GM12873 (cell line): ENCODE measurements around the gene ESR2.

Source experiments
- CTCF ChIP-seq: IDR thresholded peaks from 2 replicates; pipeline ENCODE4 v1.5.1; 2012; ENCODE audit warnings: low read depth, mild to moderate bottlenecking, moderate library complexity, low read length, control low read depth; ENCODE audit not compliant: insufficient read depth; ENCODE audit errors: missing control alignments

Gene ESR2

DNA sequence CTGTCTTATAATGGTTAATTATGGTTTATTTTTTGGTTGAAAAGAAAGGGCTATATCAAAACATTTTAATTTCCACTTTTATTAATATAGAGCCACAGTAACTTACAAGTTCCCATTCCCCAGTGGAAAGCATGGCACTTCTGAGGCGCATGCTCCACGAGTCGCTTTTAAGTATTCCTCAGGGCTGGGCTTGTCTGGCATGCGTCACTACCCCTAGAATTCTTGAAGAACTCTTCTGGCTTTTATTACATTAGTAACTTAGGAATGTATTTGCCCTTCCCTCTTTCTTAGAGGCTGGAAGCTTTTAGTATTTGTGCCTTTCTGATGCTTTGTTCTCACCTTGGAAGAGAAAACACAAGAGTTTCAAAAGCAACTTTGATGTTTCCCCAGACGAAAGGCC, 81.1 kb downstream of the ESR2 start:
- TF ChIP-seq CTCF, result no peak

DNA sequence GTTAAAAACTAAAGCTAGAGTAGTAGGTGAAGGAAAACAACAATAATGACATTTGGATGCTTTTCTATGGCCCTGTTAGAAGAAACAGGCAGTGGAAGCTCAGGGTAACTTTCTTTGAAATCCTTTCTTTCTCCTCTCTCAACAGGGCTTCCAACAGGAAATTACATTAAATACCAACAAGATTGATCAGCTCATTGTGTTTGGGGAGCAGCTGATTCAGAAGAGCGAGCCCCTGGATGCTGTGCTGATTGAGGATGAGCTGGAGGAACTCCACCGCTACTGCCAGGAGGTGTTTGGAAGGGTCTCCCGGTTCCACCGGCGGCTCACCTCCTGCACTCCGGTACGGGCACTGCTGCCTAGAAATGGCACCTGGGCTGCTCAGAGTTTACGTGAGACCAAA, 81.5 kb downstream of the ESR2 start:
- no peak for TF ChIP-seq CTCF

DNA sequence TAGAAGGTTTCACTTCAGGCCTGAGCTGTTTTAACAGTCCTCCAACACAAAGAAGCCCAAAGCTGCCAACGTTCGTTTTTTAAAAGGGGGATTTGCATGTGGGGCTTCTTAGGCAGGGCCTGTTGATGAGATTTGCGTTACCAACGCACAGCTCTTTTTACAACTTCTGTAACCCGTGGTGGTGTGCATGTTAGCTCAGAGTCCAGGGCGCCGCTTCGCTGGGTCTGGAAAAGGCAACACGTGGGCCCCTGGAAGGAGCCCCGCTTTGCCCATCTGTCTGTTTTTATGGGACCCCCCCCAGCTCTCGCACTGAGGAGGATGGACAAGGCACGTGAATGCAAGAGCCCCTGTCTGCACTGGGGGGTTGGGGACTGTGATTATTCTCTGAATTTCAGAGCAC, 84.0 kb downstream of the ESR2 start:
- no peak for TF ChIP-seq CTCF

DNA sequence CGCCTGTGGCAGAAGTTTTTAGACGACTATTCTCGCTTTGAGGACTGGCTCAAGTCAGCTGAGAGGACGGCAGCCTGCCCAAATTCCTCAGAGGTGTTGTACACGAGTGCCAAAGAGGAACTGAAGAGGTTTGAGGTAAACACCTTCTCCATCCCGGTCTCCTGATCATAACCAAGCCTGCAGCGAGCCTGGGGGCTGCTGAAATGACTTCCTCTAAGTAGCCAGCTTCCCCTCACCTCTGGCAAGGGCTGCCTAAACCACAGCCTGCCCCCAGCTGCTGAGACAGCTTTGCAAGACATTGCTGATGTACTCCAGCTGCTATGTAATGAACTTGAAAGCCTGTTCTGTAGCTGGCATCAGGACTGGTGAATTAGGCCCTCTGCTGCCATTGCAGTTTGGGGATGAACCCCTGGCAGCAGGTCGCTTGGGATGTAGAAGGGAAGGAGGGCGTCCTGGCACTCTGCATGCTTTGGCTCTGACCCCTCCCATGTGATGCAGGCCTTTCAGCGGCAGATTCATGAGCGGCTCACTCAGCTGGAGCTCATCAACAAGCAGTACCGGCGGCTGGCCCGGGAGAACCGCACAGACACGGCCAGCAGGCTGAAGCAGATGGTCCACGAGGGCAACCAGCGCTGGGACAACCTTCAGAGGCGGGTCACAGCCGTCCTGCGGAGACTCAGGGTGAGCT, 84.6 kb downstream of the ESR2 start:
- no peak for TF ChIP-seq CTCF

DNA sequence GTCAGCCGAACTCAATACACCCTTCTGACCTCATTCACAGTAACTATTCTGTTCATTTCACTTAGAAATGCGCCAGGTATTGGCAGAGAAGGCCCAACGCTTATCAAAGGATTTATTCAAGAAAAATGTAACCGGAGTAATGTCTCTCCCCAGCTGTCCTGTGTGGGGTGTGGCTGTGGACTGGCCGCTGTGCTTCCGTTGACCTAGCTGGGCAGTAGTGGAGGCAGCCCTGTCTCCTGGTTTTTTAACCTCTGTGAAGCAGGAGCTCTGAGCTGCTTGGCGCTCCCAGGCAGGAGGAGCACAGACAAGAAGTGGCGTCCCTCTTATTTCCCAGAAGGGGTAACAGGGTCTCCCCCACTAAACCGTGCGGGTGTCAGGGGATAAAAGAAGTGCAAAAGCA, 85.2 kb downstream of the ESR2 start:
- TF ChIP-seq CTCF, result no peak

GRCh38 chr14:64208261-64208660, 85.9 kb downstream of the ESR2 start:
- no peak for TF ChIP-seq CTCF

- TF ChIP-seq CTCF, result no peak
Observed at GRCh38 chr14:64203366-64204006, 90.7 kb downstream of the ESR2 start.
